ENCODE results near the gene HSPB8. TPM values are rescaled to one million over a fixed set of nuclear protein-coding genes. Genes with fewer than 3 reads are reported as not detected.

The HSPB8 gene, protein sequence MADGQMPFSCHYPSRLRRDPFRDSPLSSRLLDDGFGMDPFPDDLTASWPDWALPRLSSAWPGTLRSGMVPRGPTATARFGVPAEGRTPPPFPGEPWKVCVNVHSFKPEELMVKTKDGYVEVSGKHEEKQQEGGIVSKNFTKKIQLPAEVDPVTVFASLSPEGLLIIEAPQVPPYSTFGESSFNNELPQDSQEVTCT
- polyA plus RNA-seq (2012; ENCODE audit: low read depth, missing spikeins), result not detected

- no peak for TF ChIP-seq PAX5 (IDR thresholded peaks at IDR 0.05; ENCODE audit: insufficient read depth, low read length, severe bottlenecking)
- TF ChIP-seq TAF1 (IDR thresholded peaks at IDR 0.05; ENCODE audit: low read depth, low read length), result no peak
- no peak for TF ChIP-seq POLR2A (IDR thresholded peaks at IDR 0.05; ENCODE audit: low read depth, low read length)
- TF ChIP-seq POLR2AphosphoS5 (IDR thresholded peaks at IDR 0.05; ENCODE audit: low read depth, low read length), result no peak
- TF ChIP-seq SPI1 (IDR thresholded peaks at IDR 0.05; ENCODE audit: low read depth, low read length), result no peak
- TF ChIP-seq POU2F2 (IDR thresholded peaks at IDR 0.05; ENCODE audit: low read depth, low read length), result no peak
- no peak for DNase-seq (ENCODE audit: insufficient read length, low spot score)
- FAIRE-seq, result no peak
Measured at GRCh38 chr12:119178544-119179334, at the start of gene HSPB8. Gene HSPB8, plus strand, starts transcription at chr12:119178931. Its CDS starts 382 bp downstream, at chr12:119179313.

- no peak for TF ChIP-seq SPI1 (IDR thresholded peaks at IDR 0.05; ENCODE audit: low read depth, low read length)
- no peak for DNase-seq (ENCODE audit: insufficient read length, low spot score)
- FAIRE-seq, result no peak
Measured at GRCh38 chr12:119129827-119130434, 48.8 kb upstream of the HSPB8 start.

DNA sequence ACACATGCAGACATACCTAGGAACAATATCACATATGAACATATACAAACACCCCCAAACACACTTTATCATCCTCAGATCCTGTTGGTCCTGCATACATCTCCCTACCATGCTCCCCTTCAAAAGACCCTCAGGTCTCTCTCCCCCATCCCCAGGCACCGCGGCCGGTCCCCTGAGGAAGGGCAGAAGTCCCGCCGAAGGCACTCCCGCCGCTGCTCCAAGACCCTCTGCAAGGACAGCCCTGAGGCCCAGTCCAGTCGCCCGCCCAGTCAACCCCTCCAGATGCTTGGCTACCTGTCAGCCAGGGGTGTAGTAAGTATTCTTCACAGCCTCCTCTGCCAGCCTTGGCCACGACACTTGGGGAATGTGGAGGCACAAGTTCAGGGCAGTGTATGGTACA lies 48.2 kb upstream of the HSPB8 start:
- no peak for TF ChIP-seq PAX5 (IDR thresholded peaks at IDR 0.05; ENCODE audit: insufficient read depth, low read length, severe bottlenecking)
- no peak for TF ChIP-seq TAF1 (IDR thresholded peaks at IDR 0.05; ENCODE audit: low read depth, low read length)
- TF ChIP-seq POLR2AphosphoS5 (IDR thresholded peaks at IDR 0.05; ENCODE audit: low read depth, low read length), result no peak
- no peak for TF ChIP-seq SPI1 (IDR thresholded peaks at IDR 0.05; ENCODE audit: low read depth, low read length)
- no peak for TF ChIP-seq POU2F2 (IDR thresholded peaks at IDR 0.05; ENCODE audit: low read depth, low read length)
- no peak for TF ChIP-seq POLR2A (IDR thresholded peaks at IDR 0.05; ENCODE audit: low read depth, low read length)
- FAIRE-seq (no peak), DNase-seq (ENCODE audit: insufficient read length, low spot score) (no peak)

DNA sequence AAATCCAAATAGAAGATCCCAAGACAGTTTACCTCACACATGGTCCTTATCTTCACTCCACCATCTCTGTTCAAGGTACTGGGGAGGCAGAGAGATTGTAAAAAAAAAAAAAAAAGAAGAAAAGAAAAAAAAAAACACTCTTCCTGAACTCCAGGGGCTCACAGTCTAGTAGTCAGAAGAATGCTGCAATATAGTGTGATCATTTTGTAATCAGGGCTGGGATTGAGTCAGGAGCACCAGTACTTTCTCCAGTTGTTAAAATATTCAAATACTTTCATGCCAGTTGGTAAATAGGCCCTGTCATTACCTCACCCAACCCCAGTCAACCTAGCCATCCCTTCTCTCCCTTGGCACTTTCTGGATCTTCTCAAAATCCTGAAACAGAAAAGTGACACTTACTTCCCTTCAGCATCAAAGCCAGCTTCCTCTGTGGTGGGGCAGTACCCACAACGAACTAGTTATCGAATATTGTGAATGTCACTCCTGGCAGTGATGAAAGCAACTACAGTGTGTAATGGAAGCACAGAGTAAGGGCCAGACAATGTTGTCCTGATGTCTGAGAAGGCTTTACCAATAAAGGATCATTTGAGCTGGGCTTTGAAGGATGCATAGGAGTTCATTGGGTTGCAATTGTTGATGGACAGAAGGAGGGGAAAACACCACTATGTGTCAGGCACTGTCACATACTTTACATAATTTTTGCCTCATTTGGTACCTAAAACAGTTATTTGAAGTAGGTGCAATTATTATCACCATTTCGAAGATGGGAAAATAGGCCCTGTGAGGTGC lies 44.3 kb upstream of the HSPB8 start:
- TF ChIP-seq POLR2AphosphoS5 (IDR thresholded peaks at IDR 0.05; ENCODE audit: low read depth, low read length) (no peak), POLR2A (IDR thresholded peaks at IDR 0.05; ENCODE audit: low read depth, low read length) (no peak), POU2F2 (IDR thresholded peaks at IDR 0.05; ENCODE audit: low read depth, low read length) (no peak), TAF1 (IDR thresholded peaks at IDR 0.05; ENCODE audit: low read depth, low read length) (no peak), SPI1 (IDR thresholded peaks at IDR 0.05; ENCODE audit: low read depth, low read length) (no peak), PAX5 (IDR thresholded peaks at IDR 0.05; ENCODE audit: insufficient read depth, low read length, severe bottlenecking) (no peak)
- DNase-seq (ENCODE audit: insufficient read length, low spot score) (no peak), FAIRE-seq (no peak)

- no peak for FAIRE-seq
- no peak for DNase-seq (ENCODE audit: insufficient read length, low spot score)
- no peak for TF ChIP-seq POLR2A (IDR thresholded peaks at IDR 0.05; ENCODE audit: low read depth, low read length)
- no peak for TF ChIP-seq POU2F2 (IDR thresholded peaks at IDR 0.05; ENCODE audit: low read depth, low read length)
- TF ChIP-seq POLR2AphosphoS5 (IDR thresholded peaks at IDR 0.05; ENCODE audit: low read depth, low read length), result no peak
- no peak for TF ChIP-seq PAX5 (IDR thresholded peaks at IDR 0.05; ENCODE audit: insufficient read depth, low read length, severe bottlenecking)
- no peak for TF ChIP-seq TAF1 (IDR thresholded peaks at IDR 0.05; ENCODE audit: low read depth, low read length)
- TF ChIP-seq SPI1 (IDR thresholded peaks at IDR 0.05; ENCODE audit: low read depth, low read length), result no peak
Measured at GRCh38 chr12:119136811-119137410, 41.8 kb upstream of the HSPB8 start.

GRCh38 chr12:119139448-119139847 lies 39.3 kb upstream of the HSPB8 start:
- no peak for DNase-seq (ENCODE audit: insufficient read length, low spot score)
- no peak for FAIRE-seq
- TF ChIP-seq POU2F2 (IDR thresholded peaks at IDR 0.05; ENCODE audit: low read depth, low read length), result no peak
- TF ChIP-seq POLR2A (IDR thresholded peaks at IDR 0.05; ENCODE audit: low read depth, low read length), result no peak
- TF ChIP-seq PAX5 (IDR thresholded peaks at IDR 0.05; ENCODE audit: insufficient read depth, low read length, severe bottlenecking), result no peak
- TF ChIP-seq SPI1 (IDR thresholded peaks at IDR 0.05; ENCODE audit: low read depth, low read length), result no peak
- no peak for TF ChIP-seq POLR2AphosphoS5 (IDR thresholded peaks at IDR 0.05; ENCODE audit: low read depth, low read length)
- no peak for TF ChIP-seq TAF1 (IDR thresholded peaks at IDR 0.05; ENCODE audit: low read depth, low read length)

DNA sequence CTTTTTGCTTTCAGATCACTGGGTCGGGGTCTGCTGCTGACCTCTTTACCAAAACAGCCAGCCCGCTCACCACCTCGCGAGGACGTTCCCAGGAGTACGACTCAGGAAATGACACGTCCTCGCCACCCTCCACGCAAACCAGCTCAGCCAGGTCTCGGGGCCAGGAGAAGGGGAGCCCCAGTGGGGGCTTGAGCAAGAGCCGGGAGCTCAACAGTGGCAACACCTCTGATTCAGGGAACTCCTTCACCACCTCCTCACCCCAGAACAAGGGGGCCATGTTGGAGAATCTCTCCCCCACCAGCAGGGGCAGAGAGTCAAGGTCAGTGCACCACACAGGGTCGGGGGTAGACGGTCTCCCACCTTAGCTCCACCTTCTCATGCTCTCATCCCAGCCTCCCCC lies 33.4 kb upstream of the HSPB8 start:
- no peak for DNase-seq (ENCODE audit: insufficient read length, low spot score)
- FAIRE-seq, result no peak
- TF ChIP-seq TAF1 (IDR thresholded peaks at IDR 0.05; ENCODE audit: low read depth, low read length), result no peak
- TF ChIP-seq POU2F2 (IDR thresholded peaks at IDR 0.05; ENCODE audit: low read depth, low read length), result no peak
- TF ChIP-seq POLR2AphosphoS5 (IDR thresholded peaks at IDR 0.05; ENCODE audit: low read depth, low read length), result no peak
- no peak for TF ChIP-seq SPI1 (IDR thresholded peaks at IDR 0.05; ENCODE audit: low read depth, low read length)
- no peak for TF ChIP-seq PAX5 (IDR thresholded peaks at IDR 0.05; ENCODE audit: insufficient read depth, low read length, severe bottlenecking)
- TF ChIP-seq POLR2A (IDR thresholded peaks at IDR 0.05; ENCODE audit: low read depth, low read length), result no peak

DNA sequence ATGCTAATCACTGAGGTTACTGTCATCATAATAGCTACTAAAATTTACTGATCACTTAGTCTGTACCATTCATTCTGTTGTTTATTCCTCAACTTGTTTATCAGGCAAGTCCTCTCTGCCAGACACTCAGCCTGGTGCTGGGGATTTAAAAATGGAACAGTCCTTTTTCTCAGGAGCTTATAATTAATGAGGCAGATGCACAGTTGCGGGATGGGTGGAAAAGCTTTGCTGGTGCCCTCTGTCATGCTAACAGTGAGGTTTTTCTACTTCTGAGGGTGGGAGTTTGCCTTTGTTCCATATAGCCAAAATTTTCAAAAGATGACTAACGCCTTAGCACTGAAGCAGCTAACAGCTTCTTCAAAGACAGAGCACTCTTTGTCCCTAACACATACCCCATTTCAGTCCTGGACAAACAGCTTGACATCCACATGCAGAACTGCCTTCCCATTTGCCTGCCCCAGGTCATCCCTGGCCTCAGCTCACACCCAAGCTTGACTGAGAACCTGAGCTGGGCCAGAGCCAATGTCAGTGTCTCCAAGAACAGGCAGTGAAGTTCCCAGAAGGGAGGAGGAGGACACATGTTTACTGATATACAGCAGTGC lies 30.8 kb upstream of the HSPB8 start:
- no peak for DNase-seq (ENCODE audit: insufficient read length, low spot score)
- TF ChIP-seq POU2F2 (IDR thresholded peaks at IDR 0.05; ENCODE audit: low read depth, low read length) (no peak), TAF1 (IDR thresholded peaks at IDR 0.05; ENCODE audit: low read depth, low read length) (no peak), SPI1 (IDR thresholded peaks at IDR 0.05; ENCODE audit: low read depth, low read length) (no peak), POLR2AphosphoS5 (IDR thresholded peaks at IDR 0.05; ENCODE audit: low read depth, low read length) (no peak), POLR2A (IDR thresholded peaks at IDR 0.05; ENCODE audit: low read depth, low read length) (no peak), PAX5 (IDR thresholded peaks at IDR 0.05; ENCODE audit: insufficient read depth, low read length, severe bottlenecking) (no peak)
- FAIRE-seq, result no peak
